GM19025 (cell line): ENCODE measurements around the gene SLC26A8.
"Not testable (repeated sequence)": the region's sequence is repeated elsewhere in the genome, so short reads cannot be mapped to it uniquely, and the experiment has no call there.

ENCODE experiments used
- ATAC-seq: cut with Tn5 transposase; IDR thresholded peaks from one replicate; pipeline ENCODE4 v1.9.1; 2021; ENCODE audit warnings: mild to moderate bottlenecking, low read depth, moderate library complexity; ENCODE audit not compliant: unreplicated experiment

Gene SLC26A8

DNA sequence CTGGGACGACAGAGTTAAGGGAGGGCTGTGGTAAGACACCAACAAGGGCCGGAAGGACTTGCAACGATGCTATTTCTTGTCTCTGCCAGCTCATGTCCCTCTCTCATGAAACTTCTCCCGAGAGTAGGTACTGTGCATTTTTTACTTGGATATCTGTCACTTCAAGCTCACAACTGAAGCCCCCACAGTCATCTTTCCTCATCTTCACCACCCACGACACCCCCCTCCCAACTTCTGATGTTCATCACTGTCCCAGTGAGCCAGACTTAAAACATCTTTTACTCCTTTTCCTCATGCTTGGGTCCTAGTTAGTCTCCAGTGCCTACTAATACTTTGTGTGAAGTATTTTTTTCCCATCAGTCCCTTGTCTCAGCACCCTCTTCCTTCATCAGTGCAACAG, 68.9 kb downstream of the SLC26A8 start:
- no peak for ATAC-seq

DNA sequence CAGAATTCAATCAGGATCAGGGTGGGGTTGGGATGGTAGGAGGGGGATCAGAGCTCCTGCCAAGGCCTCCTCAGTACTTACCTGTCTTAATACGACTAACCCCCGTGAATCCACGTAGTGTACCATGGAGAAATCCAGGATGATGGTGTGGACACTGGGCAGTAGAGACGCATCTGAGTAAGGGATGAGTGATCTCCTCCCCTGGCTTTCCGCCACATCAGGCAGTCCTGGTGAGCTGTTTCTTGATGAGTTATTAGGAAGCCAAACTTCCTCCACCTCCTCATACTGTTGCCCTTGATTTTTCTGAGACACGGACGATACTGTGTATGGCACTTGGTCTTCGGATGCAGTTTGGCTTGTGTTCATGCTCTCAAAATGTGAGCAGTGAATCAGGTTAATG, 69.4 kb downstream of the SLC26A8 start:
- ATAC-seq, result no peak

DNA sequence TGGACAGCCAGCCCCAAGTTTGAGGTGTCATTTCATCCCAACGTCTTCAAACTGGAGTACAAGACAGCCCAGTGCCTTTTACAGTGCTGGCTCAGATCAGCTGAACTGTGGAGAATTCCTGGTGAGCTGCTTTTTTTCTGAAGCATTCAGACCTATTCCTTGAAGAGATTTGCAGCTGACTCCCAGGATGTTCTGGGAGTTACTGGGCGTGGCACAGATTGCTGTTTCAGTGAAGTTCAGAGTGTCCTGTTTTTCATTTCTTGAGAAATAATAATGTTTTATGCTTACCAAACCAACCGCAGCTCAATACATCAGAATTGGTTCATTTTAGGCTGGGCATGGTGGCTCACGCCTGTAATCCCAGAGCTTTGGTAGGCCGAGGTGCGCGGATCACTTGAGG, 70.1 kb downstream of the SLC26A8 start:
- no peak for ATAC-seq

DNA sequence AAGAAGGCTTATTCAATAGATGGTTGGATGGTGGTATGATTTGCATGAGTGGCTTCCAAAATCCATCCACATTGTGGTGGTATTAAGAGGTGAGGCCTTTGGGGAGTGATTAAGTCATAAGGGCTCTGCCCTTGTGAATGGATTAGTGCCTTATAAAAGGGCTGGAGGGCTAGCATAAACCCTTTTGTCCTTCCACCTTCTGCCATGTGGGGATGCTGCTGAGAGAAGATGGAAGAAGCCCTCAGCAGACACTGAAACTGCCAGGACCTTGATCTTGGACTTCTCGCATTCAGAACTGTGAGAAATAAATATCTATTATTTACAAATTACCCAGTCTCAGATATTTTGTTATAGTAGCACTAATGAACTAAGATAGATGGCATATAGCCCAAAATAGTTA, 75.7 kb downstream of the SLC26A8 start:
- no peak for ATAC-seq

DNA sequence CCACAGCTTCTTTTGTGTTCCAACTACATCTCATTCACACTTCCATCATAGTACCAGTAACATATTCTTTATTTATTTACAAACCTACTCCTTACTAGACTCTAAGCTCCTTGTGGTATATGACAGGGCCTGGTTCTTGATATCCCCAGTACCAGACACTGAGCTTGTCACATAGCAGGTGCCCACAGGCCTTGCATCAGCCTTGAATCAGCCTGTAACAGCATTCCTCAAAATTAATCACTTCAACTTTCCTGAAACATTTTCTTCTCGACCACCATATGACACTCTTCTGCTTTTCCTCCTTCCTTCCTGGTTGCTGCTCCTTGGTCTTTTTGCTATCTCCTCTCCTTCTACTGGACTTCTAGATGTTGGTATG, 78.8 kb downstream of the SLC26A8 start:
- no peak for ATAC-seq

DNA sequence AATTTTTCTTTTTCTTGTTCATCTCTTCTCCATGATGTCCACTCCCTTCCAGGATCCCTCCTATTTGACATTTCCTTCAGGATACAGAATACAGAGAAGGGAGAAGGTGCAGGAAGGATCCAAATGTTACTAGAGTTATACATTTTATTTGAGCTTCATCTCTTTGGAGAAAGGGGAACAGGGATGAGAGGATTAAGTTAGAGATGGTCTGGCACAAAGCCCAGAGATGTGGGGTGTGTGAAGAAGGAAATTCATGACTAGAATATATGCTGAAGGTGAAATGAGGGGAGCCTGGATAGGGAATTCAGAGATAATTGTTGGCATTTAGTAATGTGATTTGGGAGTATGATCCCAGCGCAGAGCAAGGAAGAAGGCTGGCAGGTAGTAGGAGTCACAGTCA, 81.1 kb downstream of the SLC26A8 start:
- no peak for ATAC-seq

DNA sequence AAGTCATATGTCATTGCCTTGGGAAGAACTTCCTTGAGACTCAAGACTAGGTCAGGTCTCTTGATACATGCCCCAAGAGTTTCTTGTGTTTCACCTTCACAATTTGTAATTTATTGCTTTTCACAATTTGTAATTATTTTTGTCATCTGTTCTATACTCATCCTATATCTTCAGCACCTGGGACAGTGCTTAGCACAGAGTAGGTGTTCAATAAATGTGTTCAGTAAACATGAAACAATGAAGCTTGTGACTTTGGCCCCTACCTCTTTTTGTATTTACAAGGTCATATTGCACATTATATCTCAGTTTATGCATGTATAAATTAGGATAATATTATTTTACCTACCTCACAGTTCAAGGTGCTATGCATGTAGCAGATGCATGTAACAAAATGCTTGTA, 82.1 kb downstream of the SLC26A8 start:
- ATAC-seq, result no peak

DNA sequence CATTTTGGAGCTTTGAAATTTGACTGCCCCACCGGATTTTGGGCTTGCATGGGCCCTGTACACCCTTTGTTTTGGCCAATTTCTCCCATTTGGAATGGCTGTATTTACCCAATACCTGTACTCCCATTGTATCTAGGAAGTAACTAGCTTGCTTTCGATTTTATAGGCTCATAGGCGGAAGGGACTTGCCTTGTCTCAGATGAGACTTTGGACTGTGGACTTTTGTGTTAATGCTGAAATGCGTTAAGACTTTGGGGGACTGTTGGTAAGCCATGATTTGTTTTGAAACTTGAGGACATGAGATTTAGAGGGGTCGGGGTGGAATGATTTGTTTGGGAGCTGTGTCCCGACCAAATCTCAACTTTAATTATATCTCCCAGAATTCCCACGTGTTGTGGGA, 83.3 kb downstream of the SLC26A8 start:
- not testable (repeated sequence) for ATAC-seq

DNA sequence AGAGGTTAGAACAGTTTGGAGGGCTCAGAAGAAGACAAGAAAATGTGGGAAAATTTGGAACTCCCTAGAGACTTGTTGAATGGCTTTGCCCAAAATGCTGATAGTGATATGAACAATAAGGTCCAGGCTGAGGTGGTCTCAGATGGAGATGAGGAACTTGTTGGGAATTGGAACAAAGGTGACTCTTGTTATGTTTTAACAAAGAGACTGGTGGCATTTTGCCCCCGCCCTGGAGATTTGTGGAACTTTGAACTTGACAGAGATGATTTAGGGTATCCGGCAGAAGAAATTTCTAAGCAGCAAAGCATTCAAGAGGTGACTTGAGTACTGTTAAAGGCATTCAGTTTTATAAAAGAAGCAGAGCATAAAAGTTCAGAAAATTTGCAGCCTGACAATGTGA, 84.4 kb downstream of the SLC26A8 start:
- not testable (repeated sequence) for ATAC-seq

DNA sequence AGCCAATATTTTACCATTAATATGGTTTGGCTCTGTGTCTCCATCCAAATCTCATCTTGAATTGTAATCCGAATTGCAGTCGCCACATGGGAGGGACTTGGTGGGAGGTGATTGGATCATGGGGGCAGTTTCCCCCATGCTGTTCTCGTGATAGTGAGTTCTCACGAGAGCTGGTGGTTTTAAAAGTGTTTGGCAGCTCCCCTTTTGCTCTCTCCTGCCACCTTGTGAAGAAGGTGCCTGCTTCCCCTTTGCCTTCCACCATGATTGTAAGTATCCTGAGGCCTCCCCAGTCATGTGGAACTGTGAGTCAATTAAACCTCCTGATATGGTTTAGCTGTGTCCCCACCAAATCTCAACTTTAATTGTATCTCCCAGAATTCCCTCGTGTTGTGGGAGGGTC, 85.2 kb downstream of the SLC26A8 start:
- not testable (repeated sequence) for ATAC-seq

DNA sequence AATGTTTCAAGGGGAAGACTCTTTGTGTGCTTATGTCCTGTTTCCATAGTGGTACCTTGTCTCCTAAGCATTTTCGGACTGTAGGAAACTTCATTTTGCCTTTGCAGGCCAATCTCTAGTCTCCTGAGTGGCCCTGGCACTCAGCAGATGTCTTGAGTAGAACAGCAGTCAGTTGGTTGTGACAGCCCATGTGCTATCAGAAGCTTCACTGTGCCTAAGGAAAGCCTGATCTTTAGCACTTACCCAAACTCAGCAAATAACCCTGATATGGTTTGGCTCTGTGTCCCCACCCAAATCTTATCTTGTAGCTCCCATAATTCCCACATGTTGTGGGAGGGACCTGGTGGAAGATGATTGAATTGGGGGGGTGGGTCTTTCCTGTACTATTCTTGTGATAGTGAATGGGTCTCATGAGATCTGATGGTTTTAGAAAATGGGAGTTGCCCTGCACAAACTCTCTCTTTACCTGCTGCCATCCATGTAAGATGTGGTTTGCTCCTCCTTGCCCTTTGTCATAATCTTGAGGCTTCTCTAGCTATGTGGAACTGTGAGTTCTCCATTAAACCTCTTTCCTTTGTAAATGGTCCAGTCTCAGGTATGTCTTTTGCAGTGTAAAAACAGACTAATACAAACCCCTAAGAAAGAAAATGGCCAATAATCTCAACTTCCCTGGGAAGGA, 87.6 kb downstream of the SLC26A8 start:
- no peak for ATAC-seq

DNA sequence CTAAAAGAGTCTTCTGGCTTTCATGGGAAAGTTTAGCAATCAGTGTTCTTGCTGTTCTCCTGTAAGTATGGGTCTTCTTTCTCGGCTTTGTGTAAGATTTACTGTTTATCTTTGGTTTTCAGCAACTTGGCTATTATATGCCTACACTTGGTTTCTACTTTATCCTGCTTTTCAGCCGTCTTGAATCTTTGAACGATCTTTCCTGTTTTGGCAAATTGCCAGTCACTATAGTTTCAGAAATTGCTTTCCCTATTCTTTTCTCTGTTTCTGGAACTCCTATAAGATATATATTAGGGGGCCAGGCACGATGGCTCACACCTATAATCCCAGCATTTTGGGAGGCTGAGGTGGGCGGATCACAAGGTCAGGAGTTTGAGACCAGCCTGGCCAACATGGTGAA, 89.0 kb downstream of the SLC26A8 start:
- no peak for ATAC-seq

DNA sequence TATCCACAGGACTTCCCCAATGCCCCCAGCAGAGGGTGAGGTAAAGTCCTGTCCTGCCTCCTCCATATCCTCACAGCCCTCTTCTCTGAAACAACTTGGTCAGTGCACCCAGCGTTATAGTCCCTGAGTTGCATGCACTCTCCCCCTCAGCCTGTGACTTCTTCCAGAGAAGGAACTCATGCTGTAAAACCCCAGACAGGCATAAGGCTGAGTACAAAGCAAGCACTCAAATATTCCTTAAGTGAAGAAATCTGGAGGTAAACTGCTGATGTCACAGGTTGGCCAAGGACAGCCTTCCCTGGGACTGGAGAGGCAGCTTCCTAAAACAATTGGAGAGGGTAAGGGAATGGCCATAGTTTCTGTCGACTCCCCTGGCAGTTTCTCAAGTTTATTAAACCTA, 90.6 kb downstream of the SLC26A8 start:
- ATAC-seq, result no peak

DNA sequence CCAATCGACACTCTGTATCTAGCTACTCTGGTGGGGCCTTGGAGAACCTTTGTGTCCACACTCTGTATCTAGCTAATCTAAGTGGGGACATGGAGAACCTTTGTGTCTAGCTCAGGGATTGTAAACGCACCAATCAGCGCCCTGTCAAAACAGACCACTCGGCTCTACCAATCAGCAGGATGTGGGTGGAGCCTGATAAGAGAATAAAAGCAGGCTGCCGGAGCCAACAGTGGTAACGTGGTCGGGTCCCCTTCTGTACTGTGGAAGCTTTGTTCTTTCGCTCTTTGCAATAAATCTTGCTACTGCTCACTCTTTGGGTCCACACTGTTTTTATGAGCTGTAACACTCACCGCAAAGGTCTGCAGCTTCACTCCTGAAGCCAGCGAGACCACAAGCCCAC, 92.6 kb downstream of the SLC26A8 start:
- not testable (repeated sequence) for ATAC-seq

DNA sequence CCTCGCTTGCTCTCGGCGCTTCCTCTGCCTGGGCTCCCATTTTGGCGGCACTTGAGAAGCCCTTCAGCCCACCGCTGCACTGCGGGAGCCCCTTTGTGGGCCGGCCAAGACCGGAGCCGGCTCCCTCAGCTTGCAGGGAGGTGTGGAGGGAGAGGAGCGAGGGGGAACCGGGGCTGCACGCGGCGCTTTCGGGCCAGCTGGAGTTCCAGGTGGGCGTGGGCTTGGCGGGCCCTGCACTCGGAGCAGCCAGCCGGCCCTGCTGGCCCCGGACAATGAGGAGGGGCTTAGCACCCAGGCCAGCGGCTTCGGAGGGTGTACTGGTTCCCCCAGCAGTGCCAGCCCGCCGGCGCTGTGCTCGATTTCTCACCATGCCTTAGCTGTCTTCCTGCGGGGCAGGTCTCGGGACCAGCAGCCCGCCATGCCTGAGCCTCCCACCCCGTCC, 93.3 kb downstream of the SLC26A8 start:
- no peak for ATAC-seq

DNA sequence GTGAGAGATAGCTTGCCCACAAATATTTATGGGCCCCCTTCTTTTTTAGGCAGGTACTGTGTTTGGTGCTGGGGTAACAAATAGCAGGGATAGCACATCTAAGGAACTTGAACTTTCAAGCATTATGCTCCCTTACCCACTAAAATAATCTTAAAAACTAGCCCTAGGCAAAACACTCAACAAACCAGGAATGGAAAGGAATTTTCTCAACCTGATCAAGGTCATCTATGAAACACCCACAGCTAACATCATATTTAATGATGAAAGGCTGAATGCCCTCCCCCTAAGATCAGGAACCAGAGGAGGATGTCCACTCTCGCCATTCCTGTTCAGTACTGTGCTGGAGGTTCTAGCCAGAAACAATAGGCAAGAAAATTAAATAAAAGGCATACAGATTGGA, 94.8 kb downstream of the SLC26A8 start:
- ATAC-seq, result no peak

DNA sequence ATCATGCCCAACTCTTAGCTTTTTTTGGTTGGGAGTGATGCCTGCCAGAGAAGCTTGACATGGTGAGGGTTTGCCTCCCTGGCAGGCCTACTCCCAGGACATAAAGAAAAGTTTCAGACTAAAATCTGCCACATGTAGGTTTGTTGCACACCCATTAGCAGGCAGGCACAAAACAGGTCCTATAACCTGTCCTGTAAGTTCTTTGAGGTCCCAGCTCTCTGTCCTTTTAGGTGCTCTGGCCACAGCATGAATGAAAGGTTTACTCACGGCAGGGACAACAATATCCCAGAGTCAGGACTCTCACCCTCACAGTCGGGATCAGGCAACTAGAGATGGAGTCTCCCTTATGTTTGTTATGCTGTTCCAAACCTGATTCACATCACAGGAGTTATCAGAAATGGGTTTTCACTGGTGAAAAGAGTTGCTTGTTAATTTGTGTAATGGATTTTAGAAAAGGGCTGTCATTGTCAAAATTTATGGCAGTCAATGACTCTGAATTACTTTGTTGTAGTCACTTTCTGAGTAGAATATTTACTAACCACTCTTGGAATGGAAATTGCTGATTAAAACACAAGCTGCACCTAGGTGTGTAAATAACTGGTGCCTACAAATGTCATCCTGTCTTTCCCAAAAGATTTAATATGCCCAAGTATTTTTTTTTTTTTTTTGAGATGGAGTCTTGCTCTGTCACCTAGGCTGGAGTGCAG, 97.8 kb downstream of the SLC26A8 start:
- no peak for ATAC-seq

DNA sequence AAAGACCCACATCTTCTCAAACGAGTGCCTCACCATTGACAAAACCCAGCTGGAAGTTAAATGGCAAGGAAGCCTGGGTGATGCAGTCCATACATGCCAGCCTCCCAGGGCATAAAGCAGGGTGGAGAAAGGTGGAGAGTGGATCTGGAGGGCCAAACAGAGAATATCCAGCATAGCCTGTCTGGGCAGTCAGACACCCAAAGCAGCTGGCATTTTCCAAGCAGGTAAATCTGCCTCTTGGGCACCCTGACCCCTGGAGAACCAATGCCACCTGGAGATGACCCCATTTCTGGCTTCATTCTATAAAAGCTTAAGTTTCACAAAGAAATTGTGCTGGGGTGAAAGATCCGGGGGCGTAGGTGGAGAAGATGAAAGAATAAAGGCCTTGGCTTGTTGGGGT, 98.5 kb downstream of the SLC26A8 start:
- ATAC-seq, result no peak

DNA sequence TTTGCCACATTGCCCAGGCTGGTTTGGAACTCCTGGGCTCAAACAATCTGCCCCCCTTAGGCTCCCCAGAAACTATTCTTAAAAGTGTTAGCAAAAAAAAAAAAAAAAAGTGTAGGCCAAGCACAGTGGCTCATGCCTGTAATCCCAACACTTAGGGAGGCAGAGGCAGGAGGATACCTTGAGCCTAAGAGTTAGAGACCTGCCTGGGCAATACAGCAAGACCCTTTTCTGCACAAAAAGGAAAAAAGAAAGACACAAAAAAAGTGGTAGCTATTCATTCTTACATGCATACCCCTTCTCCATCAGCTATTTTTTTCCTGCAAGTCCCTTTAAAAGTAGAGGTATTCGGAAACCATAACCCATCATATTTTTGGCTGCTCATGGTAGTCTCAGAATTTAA, 100.3 kb downstream of the SLC26A8 start:
- no peak for ATAC-seq

DNA sequence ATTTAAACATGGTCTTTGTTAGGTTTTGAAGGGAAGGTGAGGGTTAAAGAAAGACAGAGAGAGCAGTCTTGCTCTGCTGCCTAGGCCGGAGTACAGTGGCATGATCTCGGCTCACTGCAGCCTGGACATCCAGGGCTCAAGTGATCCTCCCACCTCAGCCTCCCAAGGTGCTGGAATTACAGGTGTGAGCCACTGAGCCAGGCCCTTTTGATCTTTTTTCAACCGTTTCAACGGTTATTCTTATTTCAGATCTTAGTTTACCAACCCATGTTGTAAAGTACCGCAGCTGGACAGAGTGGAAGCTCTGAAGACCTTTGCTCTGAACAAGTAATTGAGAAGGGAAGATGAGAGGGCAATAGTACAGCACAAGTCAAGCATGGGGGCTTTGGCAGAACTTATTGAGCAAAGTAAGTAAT, 102.3 kb downstream of the SLC26A8 start:
- no peak for ATAC-seq

DNA sequence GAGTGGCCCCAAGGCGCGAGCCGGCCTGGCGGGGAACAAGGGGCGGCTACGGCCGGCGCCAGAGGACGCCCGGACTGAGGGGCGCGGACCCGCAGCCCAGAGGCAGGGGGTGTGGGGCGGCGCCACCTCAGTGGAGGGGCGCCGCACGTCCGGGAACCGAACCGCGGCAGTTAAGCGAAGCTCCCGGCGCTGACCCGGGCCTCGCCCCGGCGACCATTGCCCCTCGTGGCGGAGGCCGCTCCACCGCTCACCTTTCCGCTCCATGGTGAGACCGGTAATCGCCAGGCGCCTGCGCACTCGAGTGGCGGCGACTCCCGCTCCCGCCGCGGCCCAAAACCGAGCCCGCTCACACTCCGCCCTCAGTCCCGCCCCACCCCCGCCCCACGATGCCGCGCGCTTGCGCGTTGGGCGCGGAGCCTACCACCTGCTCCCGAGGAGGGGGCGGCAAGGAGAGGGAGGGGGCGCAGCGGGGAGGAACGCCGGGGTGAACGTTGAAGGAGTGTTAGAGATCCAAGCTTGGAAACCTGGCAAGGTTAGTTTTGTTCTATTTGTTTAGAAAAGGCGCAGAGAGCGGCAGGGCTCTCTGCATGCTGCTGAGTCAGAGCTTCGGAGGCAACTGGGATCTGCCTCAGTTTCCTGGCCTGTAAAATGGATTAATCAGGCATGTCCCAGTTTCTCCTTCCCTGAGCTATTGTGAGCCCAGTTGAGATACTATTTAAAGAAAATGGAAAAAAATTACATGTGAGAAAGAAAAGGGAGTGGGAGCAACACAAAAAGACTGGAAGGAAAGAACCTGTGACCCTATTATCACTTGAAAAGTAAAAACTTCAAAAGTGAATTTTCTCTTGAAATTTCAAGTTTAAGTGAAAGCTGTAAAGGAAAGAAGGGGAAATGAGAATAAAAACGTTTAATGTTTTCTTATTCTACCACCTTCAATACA, 103.4 kb downstream of the SLC26A8 start, which contains the start of gene SRPK1:
Gene SRPK1, minus strand, starts transcription at position 306 of the 940 bp plus-strand sequence. Its CDS starts 42 bp downstream, at position 264.
- peak; percentile 72 for ATAC-seq
